Measurements from ENCODE around the gene TRAPPC3L.
"Not testable (repeated sequence)": the region's sequence is repeated elsewhere in the genome, so short reads cannot be mapped to it uniquely, and the experiment has no call there.

TRAPPC3L gene

DNA sequence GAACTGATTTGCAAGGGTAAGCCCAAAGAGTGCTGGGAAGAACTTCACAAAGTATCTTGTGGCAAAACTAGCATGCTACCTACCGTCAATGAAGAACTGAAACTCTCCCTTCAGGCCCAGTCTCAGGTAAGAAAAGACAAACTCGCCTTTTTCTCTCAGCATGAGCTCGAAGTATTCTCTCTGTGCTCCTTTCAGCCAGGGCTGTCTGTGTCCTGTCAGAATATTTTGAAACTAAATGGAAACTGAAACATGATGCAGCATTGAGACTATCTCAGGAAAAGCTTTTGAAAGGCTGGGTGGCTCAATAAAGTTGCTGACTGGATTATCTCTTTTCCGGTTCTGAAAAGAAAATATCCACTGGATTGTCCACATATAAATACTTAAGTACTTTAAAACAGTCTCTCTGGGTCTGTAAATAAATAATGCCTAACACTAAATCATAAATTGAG, 33.3 kb downstream of the TRAPPC3L start:
- no peak for DNase-seq

DNA sequence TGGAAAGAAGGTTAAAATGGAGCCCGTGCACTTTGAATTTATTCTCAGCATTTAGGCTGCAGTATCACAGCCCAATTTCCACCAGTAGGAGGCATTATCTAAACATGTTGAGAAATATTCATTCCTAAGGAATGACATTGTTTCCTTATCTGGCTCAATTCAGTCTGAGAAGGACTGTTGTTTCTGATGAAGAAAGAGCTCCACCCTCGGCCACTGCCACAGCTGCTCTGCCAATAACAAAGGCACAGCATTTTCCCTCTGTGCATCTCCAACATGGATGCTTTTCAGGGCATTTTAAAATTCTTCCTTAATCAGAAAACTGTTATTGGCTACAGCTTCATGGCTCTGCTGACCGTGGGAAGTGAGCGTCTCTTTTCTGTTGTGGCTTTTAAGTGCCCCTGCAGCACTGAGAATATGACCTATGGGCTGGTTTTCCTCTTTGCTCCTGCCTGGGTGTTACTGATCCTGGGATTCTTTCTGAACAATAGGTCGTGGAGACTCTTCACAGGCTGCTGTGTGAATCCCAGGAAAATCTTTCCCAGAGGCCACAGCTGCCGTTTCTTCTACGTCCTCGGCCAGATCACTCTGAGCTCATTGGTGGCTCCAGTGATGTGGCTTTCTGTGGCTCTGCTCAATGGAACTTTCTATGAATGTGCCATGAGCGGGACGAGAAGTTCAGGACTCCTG, 33.9 kb downstream of the TRAPPC3L start, which contains the start of gene CALHM5:
TSS of gene CALHM5 (plus strand) at position 216 of the 687 bp plus-strand sequence. CDS start at position 274, 58 bp downstream.
- no peak for DNase-seq

DNA sequence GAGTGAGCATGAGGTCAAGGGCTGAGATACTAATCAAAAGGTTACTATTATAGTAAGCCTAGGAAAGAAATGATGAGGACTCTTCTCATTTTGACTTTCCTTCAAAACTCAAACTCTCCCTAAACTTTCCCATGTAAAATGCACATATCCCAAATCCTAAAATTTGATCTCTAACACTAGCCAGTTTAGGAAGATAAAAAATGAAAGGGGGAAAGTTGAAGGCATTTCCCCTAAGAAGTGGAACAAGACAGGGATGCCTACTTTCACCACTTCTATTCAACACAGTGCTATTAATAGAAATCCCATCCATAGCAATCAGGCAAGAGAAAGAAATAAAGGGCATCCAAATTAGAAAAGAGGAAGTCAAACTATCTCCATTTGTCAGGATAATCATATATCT, 37.0 kb downstream of the TRAPPC3L start:
- DNase-seq = no peak

DNA sequence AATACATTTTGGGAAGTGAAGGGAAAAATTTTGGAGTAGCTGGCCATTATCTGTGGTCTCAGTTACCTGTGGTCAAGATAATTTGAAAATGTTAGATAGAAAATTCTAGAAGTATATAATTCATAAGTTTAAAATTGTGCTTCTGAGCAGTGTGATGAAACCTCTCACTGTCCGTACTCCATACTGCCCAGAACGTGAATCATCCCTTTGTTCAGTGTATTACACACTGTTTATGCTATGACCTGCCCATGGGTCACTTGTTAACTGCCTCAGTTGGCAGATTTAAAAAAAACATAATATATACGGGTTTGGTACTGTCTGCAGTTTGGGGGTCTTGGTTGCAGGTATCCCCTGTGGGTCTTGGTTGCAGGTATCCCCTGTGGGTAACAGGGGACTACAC, 38.2 kb downstream of the TRAPPC3L start:
- DNase-seq = no peak

DNA sequence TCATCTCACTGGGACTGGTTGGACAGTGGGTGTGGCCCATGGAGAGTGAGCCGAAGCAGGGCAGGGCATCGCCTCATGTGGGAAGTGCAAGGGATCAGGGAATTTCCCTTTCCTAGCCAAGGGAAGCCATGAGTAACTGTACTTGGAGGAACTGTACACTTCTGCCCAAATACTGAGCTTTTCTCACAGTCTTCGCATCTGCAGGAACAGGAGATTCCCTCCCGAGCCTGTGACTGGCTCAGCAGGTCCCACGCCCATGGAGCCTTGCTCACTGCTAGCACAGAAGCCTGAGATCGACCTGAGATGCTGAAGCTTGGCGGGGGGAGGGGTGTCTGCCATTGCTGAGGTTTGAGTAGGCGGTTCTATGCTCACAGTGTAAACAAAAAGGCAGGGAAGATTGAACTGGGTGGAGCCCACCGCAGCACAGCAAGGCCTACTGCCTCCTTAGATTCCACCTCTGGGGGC, 44.5 kb downstream of the TRAPPC3L start:
- DNase-seq = no peak

DNA sequence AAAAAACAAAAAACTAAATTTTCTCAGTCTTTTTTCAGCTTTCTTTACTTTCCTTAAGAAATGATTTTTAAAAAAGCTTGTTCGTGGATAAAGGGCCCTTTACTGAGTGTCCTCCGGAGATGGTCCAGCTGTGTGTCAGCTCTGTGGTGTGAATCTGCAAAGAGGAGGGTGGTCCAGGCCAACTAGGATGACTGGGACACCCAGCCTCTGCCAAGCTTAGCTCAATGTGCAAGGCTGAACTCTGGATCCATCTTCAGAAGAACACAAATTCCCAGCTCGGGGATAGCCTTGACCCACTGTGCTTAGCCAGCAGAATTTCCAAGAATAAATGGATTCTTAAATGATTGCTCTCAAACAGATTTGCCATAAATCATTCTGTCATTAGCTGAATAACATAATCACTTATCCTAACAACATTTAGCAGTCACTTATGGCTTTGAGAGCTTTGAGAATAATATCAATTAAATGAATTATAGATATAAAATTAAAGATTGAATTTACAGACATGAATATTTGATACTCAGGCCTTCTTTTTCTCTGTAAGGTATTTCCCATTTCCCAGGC, 48.3 kb downstream of the TRAPPC3L start:
- DNase-seq = no peak

DNA sequence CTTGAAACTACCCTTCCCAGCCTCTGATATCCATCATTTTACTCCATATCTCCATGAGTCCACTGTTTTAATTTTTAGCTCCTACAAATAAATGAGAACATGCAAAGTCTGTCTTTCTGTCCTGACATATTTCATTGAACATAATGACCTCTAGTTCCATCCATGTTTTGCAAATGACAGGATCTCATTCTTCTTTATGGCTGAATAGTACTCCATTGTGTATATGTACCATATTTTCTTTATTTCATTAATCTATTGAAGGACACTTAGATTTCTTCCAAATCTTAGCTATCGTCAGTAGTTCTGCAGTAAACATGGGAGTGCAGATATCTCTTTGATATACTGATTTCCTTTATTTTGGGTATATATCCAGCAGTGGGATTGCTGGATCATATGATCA, 50.3 kb downstream of the TRAPPC3L start:
- not testable (repeated sequence) for DNase-seq

DNA sequence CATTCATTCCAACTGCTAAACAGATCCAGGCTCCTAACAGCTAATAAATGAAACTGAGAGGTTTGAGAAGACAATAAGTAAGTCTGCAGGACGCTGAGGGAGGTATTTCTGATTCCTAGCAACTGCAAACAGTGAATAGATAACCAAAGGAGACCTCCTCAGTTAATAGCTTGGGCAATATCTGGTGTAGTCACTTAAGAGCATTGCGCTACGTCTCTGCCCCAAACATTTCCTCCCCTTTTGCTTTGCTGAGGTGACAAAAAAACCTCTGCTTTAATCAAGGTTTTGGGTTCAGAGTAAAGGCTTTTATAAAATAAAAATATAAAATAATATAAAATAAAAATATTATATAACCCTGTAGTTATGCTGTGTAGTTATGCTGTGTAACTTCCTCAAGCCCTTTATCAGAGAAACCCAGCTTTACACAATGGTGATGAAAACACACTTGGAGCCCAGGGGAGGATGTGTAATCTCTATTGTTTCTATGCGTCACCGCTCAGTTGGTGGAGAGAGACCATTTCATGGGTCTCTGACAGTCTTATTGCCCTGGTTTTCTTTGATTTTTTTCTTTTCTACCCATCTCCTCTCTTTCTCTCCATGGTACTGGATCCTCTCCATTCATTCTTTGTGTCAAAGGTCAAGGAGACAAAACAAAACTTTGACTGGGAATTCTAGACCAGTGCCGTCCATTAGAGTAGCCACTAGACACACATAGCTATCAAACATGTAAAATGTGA, 53.0 kb downstream of the TRAPPC3L start:
- DNase-seq = no peak

DNA sequence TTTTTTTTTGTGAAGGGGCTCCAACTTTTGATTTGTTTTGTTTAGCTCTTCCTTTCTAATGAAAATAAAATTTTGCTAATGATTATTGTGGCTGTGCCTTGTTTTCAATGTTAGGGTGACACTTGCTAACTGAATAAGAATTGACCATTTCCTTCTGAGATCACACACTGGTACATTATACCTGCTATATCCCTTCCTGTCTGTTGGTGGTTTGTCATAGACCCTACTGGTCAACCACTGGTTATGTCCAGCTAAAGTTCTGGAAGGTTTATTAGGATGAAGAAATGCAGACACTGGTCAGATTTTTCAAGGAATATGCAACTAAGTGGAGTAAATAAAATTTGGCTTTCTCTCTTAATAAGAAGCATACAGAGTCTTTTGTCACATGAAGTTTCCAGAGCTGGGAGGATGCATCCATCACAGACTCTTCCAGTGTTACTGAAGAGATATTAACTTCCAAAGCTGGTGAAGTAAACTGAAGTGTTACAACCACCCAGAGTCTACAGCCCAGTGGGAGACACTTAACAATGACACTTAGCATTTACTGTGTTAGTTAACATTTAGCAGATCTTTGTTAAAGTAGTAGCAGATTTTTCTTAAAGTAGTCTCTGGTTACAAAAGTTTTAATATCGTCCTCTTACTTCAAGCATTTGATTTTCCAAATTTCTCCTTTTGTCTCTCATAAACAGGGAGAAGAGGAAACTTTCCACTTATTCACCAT, 53.7 kb downstream of the TRAPPC3L start:
- no peak for DNase-seq

DNA sequence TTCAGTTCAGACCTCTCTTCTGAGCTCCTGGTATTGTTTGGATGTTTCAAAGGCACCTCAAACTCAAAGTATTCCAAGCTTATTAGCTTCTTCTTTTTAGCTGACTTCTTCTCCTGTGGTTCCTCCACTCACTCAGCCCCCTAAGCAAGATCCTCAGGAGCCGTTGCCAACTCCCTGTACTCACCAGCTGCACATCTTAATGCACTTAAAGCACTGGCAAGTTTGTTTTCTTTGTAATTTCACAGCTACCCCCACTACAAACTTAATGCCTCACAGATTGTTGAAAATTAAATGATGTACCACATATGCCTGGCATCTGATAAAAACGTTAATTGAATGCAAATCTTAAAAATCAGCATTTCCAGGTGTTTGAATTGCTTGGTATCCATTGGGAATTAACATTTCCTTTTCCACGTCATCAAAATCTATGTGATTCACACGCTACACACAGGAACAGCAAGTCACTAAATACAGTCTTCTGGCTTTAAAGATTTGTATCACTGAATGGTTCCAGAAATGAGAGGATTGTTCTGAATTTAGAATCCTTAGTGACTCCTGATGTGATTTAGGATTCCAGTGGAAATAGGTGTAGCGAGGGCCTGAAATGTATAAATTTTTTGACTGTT, 59.8 kb downstream of the TRAPPC3L start:
- DNase-seq = no peak

DNA sequence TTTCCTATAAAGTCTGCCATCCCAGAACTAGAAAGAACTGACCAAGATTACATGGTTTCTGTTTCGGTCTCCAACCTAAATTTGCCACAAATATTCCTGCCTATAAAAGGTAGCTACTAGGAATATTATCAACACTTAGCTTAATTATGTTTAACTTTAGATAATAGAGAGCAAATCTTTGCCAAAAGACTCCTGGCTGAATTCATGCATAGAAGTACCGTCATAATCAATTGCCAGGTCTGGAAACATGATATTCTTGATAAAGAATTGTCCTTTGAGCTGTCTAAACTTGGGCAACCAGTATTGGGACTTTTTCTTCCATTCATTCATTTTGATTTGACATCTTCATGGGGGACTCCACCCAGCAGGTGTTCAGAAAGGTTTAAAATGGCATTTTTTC, 61.9 kb downstream of the TRAPPC3L start:
- DNase-seq = no peak

DNA sequence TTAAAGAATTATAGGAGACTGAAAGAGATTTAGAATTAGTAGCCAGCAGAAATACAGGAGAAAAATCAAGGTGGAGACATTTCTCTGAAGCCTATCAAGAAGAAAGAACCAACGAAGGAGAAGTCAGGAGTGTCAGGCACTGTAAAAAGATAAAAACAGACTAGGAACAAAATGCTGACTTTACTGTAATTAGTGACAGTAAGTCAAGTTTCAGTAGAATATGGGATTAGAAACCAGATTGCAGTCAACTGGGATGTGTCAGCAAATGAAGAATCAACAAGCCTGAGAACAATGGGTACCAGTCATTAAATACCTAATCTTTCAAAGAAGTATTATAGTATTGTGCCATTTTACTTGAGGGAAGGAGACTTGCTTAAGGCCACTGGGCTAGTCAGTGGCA, 62.7 kb downstream of the TRAPPC3L start:
- DNase-seq = no peak

DNA sequence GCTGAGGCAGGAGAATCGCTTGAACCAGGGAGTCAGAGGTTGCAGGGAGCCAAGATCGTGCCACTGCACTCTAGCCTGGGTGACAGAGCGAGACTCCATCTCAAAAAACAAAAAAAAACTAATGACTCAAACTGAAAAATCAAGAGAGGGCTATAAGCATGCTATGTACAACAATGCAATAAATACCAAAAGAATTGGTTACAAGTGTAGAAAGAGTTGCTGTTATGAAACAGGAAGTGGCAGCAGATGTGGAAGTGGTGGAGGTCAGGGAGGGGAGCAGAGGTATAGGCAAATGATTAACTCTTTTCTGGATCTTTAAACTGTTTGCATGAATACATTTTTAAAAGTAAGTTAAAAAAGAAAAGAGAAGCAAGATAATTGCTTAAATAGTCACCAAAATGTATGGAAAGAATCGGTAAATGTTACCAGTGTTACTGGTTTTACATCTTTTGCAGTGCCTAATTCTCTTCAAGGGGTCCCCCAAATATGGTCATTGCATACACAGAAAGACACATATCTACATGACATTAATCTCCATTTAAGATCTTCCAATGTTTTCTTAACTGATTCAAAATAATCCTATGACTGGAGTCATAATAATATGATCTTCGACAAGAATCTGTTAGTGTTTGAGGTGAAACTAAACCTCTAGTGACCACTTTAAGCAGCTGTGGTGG, 69.3 kb downstream of the TRAPPC3L start:
- DNase-seq = peak; percentile 33

DNA sequence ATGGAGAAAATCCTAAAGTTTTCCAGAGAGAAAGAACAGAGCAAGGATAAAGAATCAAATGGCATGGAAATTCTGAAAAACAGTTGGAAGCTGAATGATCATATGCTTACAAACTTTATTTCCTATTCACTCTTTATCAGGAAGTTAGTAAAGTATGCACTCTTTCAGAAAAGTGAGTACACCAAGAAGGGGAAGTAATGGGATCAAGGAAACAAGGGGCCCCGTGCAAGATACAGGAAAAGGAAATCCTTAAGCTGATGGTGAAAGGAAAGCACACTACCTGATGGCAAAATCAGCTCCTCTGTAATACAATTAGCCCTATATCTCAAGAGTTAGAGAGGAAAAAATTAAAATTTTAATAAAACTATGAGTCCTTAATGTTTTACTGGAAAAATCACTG, 70.3 kb downstream of the TRAPPC3L start:
- DNase-seq = no peak

DNA sequence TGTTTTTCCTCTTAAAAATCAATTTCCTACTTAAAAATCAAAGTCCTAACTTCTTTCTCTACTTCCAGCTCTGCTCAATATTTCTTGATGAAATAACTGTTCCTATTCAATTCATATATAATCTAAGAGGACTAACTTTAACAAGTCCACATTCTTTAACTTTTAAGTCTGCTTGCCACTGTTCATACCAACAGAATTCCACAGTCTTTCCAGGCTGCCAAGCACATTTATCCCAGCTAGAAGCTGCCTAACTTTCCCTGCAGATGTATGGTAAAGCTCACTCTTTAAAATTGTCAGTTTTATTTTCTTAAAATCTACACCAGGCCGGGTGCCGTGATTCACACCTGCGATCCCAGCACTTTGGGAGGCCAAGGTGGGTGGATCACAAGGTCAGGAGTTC, 72.8 kb downstream of the TRAPPC3L start:
- DNase-seq = no peak

DNA sequence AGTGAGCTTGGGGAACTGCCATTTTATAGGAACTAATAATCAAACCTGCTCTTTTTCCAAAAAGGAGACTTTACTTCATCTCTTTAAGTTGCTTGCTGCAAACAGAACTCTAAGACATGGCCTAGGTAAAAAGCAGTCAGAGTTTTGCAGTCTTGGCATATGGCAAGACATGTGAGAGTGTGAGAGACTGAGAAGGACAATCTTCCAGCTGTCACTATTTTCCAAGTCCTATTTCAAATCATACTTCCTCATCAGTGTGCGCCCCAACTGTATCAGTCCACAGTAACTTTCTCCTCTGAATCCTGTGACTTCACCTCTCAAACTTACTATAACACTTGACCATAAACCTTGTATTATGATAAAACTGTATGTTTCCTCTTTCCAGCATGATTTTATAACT, 74.0 kb downstream of the TRAPPC3L start:
- no peak for DNase-seq

DNA sequence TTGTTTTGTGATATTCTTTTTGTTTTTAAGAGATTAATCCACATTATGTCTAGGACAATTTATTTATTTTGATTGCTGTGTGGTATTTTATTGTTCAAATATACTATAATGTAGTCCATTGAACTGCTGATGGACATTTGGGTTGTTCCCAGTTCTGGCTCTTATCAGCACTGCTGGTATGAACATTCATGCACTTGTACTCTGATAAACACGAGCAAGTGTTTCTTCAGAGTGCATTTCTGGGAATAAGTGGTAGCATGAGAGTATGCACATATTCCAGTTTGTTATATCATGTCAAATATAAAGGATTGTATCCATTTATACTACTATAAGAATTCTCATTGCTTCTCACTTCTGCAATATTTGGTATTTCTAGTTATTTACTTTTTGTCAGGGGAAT, 77.2 kb downstream of the TRAPPC3L start:
- DNase-seq = no peak

DNA sequence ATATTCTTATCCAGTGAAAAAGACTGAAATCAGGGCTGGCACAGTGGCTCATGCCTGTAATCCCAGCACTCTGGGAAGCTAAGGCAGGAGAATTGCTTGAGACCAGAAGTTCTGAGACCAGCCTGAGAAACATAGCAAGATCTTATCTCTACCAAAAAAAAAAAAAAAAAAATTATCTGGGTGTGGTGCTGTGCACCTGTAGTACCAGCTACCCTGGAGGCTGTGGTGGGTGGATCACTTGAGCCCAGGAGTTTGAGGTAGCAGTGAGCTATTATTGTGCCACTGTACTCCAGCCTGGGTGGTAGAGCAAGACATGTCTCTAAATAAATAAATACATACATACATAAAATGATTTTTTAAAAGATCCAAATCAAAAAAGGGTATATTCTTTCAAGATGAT, 78.0 kb downstream of the TRAPPC3L start:
- DNase-seq = no peak

DNA sequence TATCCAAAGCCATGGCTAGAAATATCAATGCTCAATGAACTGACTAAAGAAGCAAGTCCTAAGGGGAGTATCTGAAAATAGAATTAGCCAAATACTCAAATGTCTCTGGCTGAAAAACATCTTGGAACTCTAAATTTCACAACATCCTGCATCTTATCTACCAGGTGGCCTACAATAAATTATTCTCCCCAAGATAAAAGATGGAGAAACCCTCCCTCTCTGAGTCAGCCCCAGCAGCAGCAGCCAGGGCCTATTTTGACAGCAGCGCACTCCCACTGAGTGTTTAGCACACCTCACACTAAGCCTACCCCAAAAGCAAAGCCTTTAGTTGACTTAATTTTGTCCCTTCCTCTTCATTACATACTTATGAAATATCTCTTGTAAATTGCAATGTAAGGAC, 78.4 kb downstream of the TRAPPC3L start:
- DNase-seq = no peak

DNA sequence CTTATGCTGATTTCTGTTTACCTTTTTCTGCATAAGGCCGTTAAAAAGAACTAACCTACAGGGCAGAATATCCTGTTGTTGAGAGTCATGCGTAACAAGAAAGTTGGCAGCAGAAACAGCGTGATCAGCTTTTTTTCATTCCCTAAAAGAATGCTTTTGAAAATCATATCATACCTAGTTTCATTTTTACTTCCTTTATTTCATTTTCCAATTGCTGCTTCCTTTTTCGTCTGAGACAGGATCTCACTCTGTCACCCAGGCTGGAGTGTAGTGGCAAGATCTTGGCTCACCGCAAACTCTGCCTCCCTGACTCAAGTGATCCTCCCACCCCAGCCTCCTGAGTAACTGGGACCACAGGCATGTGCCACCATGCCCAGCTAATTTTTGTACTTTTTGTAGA, 80.2 kb downstream of the TRAPPC3L start:
- peak; percentile 6 for DNase-seq

DNA sequence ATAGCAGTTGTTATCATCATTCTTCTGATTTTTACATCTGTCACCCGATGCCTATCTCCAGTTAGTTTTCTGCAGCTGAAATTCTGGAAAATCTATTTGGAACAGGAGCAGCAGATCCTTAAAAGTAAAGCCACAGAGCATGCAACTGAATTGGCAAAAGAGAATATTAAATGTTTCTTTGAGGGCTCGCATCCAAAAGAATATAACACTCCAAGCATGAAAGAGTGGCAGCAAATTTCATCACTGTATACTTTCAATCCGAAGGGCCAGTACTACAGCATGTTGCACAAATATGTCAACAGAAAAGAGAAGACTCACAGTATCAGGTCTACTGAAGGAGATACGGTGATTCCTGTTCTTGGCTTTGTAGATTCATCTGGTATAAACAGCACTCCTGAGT, 82.2 kb downstream of the TRAPPC3L start:
- DNase-seq = no peak
